ENCODE results near the gene RAB30.

The RAB30 gene

DNA sequence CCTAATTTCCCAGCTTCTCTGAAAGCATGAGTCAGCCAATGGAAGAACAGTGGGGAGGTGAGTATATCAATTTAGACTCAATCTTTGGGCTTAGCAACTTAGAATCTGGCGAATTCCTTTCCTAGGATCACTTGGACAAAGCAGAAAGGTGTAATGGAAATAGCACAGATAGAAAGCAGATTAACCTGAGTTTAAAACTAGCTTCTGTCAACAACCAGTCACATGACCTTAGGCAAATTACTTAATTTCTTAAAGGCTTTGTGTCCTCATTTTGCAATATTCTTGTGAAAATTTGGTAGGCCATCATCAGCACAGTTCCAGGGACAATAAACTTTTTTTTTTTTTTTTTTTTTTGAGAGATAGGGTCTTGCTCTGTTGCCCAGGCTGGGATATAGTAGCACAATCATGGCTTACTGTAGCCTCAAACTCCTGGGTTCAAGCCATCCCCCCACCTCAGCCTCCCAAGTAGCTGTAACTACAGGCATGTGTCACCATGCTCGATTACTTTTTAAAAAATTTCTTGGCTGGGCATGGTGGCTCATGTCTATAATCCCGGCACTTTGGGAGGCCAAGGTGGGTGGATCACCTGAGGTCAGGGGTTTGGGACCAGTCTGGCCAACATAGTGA is 44.4 kb upstream of the RAB30 start:
- no peaks in the 10 kb centered on the region for H3K27me3 ChIP-seq (ENCODE audit: insufficient read depth, low read depth)
- TF ChIP-seq, protein P1, sequence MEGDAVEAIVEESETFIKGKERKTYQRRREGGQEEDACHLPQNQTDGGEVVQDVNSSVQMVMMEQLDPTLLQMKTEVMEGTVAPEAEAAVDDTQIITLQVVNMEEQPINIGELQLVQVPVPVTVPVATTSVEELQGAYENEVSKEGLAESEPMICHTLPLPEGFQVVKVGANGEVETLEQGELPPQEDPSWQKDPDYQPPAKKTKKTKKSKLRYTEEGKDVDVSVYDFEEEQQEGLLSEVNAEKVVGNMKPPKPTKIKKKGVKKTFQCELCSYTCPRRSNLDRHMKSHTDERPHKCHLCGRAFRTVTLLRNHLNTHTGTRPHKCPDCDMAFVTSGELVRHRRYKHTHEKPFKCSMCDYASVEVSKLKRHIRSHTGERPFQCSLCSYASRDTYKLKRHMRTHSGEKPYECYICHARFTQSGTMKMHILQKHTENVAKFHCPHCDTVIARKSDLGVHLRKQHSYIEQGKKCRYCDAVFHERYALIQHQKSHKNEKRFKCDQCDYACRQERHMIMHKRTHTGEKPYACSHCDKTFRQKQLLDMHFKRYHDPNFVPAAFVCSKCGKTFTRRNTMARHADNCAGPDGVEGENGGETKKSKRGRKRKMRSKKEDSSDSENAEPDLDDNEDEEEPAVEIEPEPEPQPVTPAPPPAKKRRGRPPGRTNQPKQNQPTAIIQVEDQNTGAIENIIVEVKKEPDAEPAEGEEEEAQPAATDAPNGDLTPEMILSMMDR (conservative IDR thresholded peaks at IDR 0.05; ENCODE audit: low read depth, low read length) = no peak
- no peak overlapping the region for H3K4me2 ChIP-seq
- no peak overlapping the region for H3K27ac ChIP-seq
- no peak overlapping the region for H3K9ac ChIP-seq
- no peaks in the 10 kb centered on the region for H4K20me1 ChIP-seq (ENCODE audit: insufficient read depth)
- H3K4me3 ChIP-seq (IDR thresholded peaks at IDR 0.05; ENCODE audit: insufficient read depth, low read depth, low read length) = no peak overlapping the region
- H3K79me2 ChIP-seq (ENCODE audit: insufficient read depth, low read depth) = no peaks in the 10 kb centered on the region
- H2AFZ ChIP-seq (ENCODE audit: low read depth) = no peak overlapping the region
- H3K36me3 ChIP-seq (ENCODE audit: insufficient read depth) = no peaks in the 10 kb centered on the region
- peaks cover 19% of the 10 kb centered on the region for H3K4me1 ChIP-seq (ENCODE audit: low read depth, poor library complexity, severe bottlenecking)

DNA sequence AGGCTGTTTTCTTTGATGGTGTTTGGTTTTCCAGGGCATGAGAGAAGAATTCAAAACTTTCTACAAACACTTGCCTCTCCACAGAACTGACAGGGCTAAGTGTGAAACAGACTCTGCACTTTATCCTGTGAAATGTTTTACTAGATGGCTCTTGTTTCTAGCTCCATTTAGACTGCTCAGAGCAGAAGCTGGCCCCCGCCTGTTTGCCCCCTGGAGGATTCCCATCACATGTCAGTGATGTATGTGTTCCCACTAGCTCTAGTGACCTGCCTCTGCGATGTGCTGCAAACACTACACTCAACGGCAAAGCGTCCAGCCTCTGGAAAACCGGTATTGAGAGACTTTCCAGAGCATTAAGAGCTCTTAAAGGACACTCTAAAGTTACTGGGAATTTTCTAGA is 43.9 kb upstream of the RAB30 start:
- Histone ChIP-seq H4K20me1 (ENCODE audit: insufficient read depth) (no peaks in the 10 kb centered on the region), H3K9ac (no peak overlapping the region), H3K4me2 (no peak overlapping the region), H2AFZ (ENCODE audit: low read depth) (no peak overlapping the region), H3K27ac (no peak overlapping the region), H3K36me3 (ENCODE audit: insufficient read depth) (no peaks in the 10 kb centered on the region), H3K79me2 (ENCODE audit: insufficient read depth, low read depth) (no peaks in the 10 kb centered on the region), H3K4me3 (IDR thresholded peaks at IDR 0.05; ENCODE audit: insufficient read depth, low read depth, low read length) (no peak overlapping the region), H3K4me1 (ENCODE audit: low read depth, poor library complexity, severe bottlenecking) (peaks cover 19% of the 10 kb centered on the region), H3K27me3 (ENCODE audit: insufficient read depth, low read depth) (no peaks in the 10 kb centered on the region)
- TF ChIP-seq, protein P1 (conservative IDR thresholded peaks at IDR 0.05; ENCODE audit: low read depth, low read length) = no peak

DNA sequence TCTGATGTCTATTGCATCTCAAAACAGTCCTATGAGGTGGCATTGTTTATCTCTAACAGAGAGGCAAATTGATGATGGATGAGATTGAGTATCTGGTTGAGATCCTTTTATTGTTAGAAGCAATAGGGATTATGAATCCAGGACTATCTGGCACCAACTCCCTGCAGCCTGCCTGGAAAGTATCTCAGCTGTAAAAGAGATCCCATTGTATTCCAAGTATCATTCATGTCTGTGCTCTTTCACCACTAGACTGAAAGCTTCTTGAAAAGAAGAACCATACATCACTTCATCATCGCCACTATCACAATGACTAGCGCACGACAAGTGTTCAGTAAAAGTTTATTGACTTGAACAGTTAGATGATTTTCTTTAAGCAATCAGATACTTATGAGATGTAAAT is 43.3 kb upstream of the RAB30 start:
- Histone ChIP-seq H3K79me2 (ENCODE audit: insufficient read depth, low read depth) (no peaks in the 10 kb centered on the region), H3K4me1 (ENCODE audit: low read depth, poor library complexity, severe bottlenecking) (peaks cover 19% of the 10 kb centered on the region), H3K4me3 (IDR thresholded peaks at IDR 0.05; ENCODE audit: insufficient read depth, low read depth, low read length) (no peak overlapping the region), H3K4me2 (no peak overlapping the region), H3K9ac (no peak overlapping the region), H2AFZ (ENCODE audit: low read depth) (no peak overlapping the region), H3K27me3 (ENCODE audit: insufficient read depth, low read depth) (no peaks in the 10 kb centered on the region), H3K27ac (no peak overlapping the region), H4K20me1 (ENCODE audit: insufficient read depth) (no peaks in the 10 kb centered on the region), H3K36me3 (ENCODE audit: insufficient read depth) (no peaks in the 10 kb centered on the region)
- TF ChIP-seq, protein P1 (conservative IDR thresholded peaks at IDR 0.05; ENCODE audit: low read depth, low read length) = no peak

DNA sequence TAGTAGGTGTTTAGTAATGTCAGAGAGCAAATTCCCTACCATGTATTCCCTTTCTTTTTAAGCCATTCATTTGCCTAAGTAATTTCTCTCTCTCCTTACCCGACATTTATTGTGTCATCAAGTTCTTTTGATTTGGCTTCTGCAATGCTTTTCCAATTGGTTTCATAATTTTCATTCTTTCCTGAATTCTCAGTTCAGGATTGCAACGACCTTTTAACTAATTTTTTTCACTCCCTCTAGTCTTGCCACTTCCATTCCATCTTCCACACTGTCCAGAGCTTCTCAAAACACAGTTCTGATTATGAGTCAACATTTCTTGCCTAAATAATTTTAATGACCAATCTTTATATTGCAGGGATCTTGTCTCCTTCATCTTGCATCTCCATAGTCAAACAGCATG is 41.2 kb upstream of the RAB30 start:
- Histone ChIP-seq H3K27ac (no peak overlapping the region), H2AFZ (ENCODE audit: low read depth) (no peak overlapping the region), H3K36me3 (ENCODE audit: insufficient read depth) (no peaks in the 10 kb centered on the region), H3K4me2 (no peak overlapping the region), H3K27me3 (ENCODE audit: insufficient read depth, low read depth) (no peaks in the 10 kb centered on the region), H3K4me3 (IDR thresholded peaks at IDR 0.05; ENCODE audit: insufficient read depth, low read depth, low read length) (no peak overlapping the region), H3K9ac (no peak overlapping the region), H3K4me1 (ENCODE audit: low read depth, poor library complexity, severe bottlenecking) (peaks cover 14% of the 10 kb centered on the region), H3K79me2 (ENCODE audit: insufficient read depth, low read depth) (no peaks in the 10 kb centered on the region), H4K20me1 (ENCODE audit: insufficient read depth) (no peaks in the 10 kb centered on the region)
- TF ChIP-seq, protein P1 (conservative IDR thresholded peaks at IDR 0.05; ENCODE audit: low read depth, low read length) = no peak

Measured in KMS-11 (cell line).